CD4-positive, alpha-beta T cell treated with Interleukin-6 at 100 ng/mL for 8 hours (primary cell): ENCODE results near the gene STAB1.

Source experiments
- DNase-seq: peaks from one replicate; pipeline ENCODE4 v3.0.0-alpha.2; 2020; ENCODE audit warnings: mixed read lengths, low spot score

The STAB1 gene

GRCh38 chr3:52494886-52495495 lies at the start of gene STAB1:
Gene STAB1 (plus strand): TSS chr3:52495338. CDS start chr3:52495414, 76 bp downstream.
- DNase-seq: no peak

DNA sequence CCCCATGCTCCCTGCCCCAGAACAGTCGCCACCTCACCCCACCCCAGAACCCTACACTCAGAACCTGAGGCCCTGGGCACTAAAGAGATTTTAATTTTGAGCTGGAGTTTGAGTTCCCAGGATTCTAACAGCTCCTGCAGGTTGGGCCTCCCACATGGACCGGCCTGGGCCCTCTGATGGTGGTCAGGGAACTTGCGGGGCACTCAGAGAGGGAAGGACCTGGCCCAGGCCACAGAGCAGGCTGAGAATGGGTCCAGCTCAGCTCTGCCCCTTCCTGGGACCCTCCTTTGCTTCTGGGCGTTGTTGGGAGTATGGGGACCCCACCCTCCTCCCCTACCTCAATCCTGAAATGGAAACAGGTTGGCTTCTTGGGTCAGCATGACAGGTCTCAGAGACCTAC lies 49.1 kb upstream of the STAB1 start:
- DNase-seq: no peak

- DNase-seq: peak; percentile 66
Observed at GRCh38 chr3:52446631-52447511, 48.3 kb upstream of the STAB1 start.

DNA sequence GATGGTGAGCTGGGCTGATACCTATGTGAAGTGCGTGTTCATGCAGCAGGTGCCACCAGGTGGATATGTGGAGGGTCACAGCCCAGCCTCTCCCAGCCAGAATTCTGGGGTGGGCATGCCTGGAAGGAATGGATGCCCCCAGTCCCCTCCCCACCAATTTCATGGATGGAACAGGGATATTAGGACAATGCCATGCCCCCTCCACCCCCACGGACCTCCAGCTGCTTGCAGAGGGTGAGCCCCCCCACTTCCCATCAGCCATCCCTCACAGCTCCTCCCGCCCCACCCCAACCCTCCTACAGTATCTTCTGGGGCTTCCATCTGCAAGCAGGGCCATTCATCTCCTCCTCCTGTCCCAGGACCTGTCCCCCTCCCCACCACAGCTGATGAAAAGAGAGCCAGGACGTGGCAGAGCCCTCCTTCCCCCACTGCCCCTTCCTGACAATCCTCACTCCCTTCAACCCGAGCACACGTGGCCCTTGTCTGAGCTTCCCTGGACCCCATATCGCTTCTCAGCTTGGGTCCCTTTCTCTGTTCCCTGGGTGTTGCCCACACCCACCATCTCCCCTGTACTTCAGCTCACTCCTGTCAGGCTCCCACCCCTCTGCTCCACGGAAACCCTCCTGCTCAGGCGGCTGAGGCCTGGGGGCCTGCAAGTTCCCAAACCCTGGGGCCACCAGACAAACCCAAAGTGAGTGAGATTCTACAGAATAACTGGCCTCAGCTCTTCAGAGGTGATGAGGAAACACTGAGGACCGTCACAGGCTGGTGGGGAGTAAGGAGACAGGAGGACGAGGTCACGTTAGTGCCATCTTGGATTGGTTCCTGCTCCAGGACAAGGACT lies 47.4 kb upstream of the STAB1 start:
- no peak for DNase-seq

DNA sequence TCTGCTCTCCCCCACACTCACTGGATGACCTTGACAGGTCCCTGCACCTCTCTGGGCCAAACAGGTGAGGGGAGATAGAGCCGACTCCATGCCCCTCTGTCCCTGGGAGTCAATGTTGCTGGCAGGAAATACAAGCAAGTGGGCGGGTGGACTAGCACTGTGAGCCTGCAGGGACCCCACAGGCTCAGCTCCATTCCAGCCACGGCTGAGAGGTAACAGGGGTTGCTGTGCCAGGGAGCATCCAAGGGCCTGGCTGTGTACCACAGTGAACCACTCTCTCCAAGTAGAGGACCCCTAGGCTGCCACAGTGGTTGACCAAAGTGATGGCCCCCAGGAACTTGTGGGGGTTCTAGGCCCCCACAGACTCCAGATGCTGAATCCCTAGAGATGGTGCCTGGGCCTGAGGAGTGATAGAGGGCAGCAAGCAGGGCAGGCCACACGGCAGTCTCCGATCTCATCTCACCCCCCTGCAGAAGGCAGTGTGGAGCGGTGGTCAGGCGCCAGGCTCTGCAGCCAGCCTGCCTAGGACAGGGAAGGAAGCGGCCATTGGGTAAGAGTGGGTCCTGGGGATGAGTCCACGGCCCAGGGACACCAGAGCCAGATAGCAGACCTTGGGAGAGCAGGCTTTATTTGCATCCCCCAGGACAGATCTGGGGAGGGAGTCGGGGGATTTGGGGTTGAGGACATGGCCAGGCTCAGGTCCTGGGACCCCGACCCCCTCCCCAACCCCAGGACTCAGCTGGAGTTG lies 44.5 kb upstream of the STAB1 start:
- DNase-seq: no peak

GRCh38 chr3:52451237-52452083 lies 43.7 kb upstream of the STAB1 start:
- DNase-seq: no peak

DNA sequence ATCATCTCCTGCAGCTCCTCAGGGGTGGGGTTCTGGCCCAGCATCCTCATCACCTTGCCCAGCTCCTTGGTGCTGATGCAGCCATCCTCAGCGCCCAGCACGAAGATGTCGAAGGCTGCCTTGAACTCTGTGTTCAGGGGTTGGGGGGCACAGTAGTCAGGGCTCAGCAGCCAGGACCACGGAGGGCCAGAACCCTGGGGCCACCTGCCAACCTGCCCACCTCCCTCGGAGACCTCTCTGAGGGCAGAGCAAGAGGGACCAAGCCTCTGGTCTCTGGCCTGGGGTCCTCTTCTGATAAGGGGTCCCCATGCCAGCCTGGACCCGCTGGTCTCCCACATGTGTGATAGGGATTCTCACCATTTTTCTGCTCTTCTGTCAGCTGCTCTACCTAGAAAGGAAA lies 43.0 kb upstream of the STAB1 start:
- DNase-seq: no peak

GRCh38 chr3:52452570-52453221 lies 42.4 kb upstream of the STAB1 start:
- no peak for DNase-seq

DNA sequence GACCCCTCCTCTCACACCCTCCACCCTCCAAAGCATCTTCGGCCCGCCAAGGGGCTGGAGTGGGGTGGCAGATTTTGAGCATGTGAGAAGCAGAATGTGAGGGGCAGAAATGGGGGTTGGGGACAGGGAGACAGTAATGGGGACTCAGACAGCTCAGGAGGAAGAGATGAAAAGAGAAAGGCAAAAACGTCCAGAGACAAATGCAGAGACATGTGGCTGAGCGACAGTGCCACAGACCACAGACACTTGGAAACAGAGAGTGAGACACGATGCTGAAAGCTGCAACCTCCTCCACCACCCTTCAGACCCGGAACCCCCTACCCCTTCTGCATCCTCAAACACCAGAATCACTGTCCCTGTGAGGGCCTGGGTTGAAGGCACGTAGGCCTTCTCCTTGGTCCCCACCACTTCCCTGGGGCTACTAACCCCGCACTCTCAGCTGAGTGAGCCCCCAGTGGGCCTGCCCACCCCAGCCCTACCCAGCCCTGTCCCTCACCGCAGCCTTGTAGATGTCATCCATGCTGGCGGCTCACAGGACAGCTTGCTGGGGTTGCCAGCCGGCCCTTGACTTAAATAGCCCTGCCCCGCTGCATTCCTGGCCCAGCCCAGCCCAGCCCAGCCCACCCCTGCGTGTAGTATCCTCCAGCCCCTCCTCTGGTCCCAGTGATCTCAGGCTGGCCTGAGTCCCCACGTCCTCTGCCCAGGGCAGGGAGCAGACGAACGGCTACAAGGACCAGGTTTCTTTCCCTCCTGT lies 41.5 kb upstream of the STAB1 start, which contains the start of gene TNNC1:
TSS of gene TNNC1 (minus strand) at position 546 of the 754 bp plus-strand sequence. CDS start at position 520, 26 bp downstream.
- no peak for DNase-seq

- no peak for DNase-seq
Observed at GRCh38 chr3:52454250-52454937, 40.7 kb upstream of the STAB1 start.

DNA sequence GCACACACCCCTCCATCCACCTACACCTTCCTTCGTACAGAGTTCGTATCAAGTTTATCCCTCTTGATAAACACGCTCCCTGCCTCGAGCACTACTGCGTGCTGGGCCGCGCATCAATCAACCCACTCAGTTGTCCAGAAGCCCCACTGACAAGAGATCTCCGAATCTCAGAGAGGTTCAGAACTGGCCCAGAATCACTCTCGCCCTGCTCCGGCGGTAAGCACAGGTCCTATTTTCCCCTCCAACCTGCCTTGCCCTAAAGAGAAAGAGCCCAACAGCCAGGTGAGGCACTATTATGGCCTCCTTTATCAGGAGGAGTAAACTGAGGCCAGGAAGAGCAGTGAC lies 40.2 kb upstream of the STAB1 start:
- no peak for DNase-seq

GRCh38 chr3:52455283-52456168 lies 39.6 kb upstream of the STAB1 start, which contains the start of gene NISCH:
Gene NISCH (plus strand): TSS chr3:52455604. CDS start chr3:52455642, 38 bp downstream.
- DNase-seq: peak; percentile 93

GRCh38 chr3:52456169-52456799 lies 38.9 kb upstream of the STAB1 start:
- no peak for DNase-seq

DNA sequence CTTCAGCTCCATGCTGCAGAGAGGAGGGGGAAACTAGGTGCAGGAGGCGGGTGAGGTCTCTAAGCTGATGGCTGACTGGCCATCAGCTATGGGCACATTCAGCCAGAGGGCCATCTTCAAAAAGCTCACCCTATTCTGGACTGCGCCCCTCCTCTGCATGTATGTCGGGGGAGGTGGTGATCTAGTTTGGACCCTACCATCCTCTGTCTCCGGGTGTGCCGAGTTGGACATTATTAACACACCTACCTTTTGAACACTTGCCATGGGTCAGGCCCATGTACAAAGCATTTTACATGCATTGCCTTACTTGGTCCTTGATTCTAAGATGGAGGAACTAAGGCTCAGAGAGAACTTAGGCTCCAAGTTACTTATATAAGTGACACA lies 38.3 kb upstream of the STAB1 start:
- DNase-seq: no peak

GRCh38 chr3:52458031-52458760 lies 36.9 kb upstream of the STAB1 start:
- no peak for DNase-seq

- DNase-seq: no peak
Observed at GRCh38 chr3:52458770-52459545, 36.2 kb upstream of the STAB1 start.
